GM21360 (cell line): ENCODE results near the gene L3MBTL2.

Source experiments
- ATAC-seq: cut with Tn5 transposase; IDR thresholded peaks from one replicate; pipeline ENCODE4 v1.9.1; 2021; ENCODE audit warnings: mild to moderate bottlenecking, moderate library complexity; ENCODE audit not compliant: unreplicated experiment

L3MBTL2 gene

DNA sequence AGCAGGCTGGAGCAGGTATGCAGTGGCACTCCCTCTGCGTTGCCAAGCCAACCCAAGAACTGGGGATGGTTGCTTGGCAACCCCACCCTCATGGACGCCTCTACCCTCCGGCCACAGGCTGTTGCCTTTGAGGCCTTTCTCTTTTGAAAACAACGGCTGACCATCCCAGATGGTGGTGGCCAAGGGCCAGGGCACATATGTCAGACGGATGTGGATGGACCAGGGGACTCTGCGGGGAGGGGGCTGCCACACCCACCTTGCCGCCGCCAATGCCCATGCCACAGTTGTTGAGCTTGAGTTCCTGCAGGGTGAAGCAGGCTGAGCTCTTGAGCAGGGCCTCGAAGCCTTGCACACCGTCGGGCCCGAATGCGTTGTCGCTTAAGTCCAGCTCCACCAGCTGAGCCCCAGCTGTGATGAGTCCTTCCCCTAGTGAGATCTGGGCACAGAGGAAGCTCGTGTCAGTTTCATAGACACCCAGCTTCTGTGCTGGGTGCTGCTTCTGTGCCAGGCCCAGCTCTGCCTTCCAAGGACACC is 59.4 kb downstream of the L3MBTL2 start:
- no peak for ATAC-seq

DNA sequence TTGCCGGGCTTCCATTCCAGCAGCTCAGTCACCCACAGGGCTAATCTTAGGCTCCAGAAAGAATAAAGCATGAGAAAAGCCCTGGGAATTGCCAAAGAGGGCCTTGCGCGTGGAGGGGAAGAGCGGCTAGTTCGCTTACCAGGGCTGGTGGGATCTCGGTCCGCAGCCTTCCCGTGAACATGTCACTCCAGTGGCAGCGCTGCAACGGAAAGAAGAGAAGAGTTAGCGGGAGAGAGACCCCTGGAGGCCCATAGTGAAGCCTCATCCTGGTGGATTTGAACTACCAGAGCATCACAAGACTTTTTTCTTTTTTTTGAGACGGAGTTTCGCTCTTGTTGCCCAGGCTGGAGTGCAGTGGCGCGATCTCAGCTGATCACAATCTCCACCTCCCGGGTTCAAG is 62.8 kb downstream of the L3MBTL2 start:
- ATAC-seq: no peak

DNA sequence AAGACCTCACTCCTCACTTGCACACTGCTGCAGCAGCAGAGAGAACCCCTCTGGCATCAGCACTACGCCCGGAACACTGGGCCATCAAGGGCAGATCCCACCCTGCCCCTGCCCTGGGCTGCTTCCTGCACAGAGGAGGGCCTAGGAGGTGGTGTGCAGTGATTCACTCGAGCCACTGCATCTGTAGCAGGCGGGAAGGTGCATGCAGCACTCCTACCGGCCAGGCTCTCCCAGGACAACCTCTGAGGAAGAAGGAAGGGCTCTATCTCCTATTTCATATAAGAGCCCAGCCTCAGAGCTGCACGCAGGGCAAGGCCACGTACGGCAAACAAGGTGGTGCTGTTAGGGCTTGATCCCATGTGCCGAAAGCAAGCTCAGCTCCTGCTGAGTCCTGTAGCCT is 66.7 kb downstream of the L3MBTL2 start:
- ATAC-seq: no peak

DNA sequence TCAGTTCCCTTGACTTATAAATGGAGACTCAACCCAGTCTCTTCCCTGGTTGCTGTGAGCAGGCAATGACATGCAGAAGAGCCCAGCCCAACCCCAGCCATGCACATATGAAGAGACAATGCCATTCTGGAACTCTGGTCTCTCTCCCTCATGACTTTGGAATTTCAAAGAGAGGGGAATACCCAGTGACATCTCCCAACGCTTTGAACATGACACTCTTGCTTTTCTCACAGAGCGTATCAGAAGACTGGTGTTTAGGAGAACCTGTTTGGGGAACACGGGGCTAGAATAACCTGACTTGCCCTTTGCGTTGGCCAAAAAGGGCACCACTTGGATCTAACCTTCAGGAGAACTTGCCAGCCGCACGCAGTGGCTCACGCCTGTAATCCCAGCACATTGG is 68.0 kb downstream of the L3MBTL2 start:
- ATAC-seq: no peak

DNA sequence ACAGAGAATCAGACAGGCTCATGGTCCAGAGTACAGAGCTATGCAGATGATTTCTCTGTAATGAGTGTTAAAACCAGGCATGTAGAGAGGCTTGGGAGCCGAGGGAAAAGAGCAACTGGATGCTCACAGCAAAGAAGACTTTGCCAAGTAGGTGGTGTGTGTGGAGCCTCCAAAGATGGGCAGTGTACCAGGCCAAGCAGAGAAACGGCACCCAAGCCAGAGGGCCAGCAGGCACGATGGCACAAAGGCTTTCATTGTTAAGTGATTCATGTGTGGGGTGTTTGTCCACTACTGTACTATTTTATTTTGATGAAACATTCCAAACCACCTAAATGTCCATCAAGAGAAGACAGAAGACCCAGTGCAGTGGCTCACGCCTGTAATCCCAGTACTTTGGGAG is 69.7 kb downstream of the L3MBTL2 start:
- no peak for ATAC-seq

DNA sequence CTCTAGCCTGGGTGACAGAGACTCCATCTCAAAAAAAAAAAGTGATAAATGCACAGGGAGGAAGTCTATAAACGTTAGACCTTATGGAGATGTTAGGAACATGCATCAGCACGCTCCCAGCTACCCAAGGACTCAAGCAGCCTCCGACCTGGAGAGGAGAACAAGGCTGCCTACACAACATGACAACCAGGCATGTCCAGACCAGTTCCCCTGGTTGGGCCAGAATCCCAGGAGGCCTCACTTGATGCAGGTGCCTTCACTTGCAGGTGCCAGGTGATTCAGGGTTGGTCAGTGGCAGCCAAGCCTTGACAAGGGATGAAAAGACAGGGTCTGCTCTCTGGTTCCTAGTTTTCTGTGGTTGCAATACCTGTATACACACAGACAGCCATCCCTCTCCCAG is 75.0 kb downstream of the L3MBTL2 start:
- no peak for ATAC-seq

DNA sequence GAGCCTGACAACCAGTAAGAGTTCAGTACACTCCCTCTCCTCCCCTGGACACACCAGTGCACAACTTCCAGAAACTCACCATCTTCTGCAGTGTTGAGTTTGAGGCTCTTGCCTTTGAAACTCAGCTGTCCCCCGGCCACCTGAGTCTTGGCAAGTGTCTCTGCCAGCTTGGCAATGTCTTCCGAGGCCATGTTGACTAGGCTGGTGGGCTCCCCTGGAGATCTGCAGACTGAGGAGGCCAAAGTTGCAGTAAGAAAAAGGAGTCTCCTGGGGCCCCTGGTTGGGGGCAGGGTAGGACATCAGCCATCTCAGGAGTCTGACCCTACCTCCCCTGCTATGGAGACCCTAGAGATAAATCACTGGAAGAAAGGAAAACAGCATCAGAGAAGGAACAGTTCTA is 75.7 kb downstream of the L3MBTL2 start:
- ATAC-seq: no peak
